Panc1 (cell line): ENCODE measurements around the gene GIT1. TPM values are rescaled to one million over a fixed set of nuclear protein-coding genes. Genes with fewer than 3 reads are reported as not detected.

ENCODE experiments used
- ATAC-seq: fragments of 200-7000 bp; cut with Tn5 transposase; 2 replicates; pipeline ENCODE4 v1.9.1; 2020; ENCODE audit warnings: mild to moderate bottlenecking, moderate library complexity
- BruUV-seq: library from RNA; stranded (reverse); fragments of 400-500 nt; replicated peaks from 2 replicates; lab custom pipeline; 2021; lab: Mats Ljungman, UMichigan
- CTCF ChIA-PET: fragments of 300-600 bp; sonication (Branson Sonifier 250); formaldehyde crosslinking; loops from one replicate; lab custom pipeline; 2022; ENCODE audit warnings: antibody characterized with exemption; lab: Charles Lee
- POLR2A ChIA-PET: fragments of 300-600 bp; sonication (Branson Sonifier 250); formaldehyde crosslinking; loops from one replicate; lab custom pipeline; 2022; ENCODE audit warnings: antibody characterized with exemption; lab: Charles Lee
- DNase-seq: peaks from one replicate; pipeline ENCODE4 v3.0.0-alpha.2; 2010; ENCODE audit warnings: low read depth, low spot score
- H3K27ac ChIP-seq: 2 replicates; pipeline ENCODE4 v1.5.1; 2011; ENCODE audit warnings: mild to moderate bottlenecking, low read length, inconsistent platforms
- H3K27me3 ChIP-seq: fragments of 200-500 bp; sonication (Bioruptor generic); 2 replicates; pipeline ENCODE4 v1.6.0; 2014; ENCODE audit warnings: low read length, inconsistent platforms; ENCODE audit not compliant: control insufficient read depth, insufficient read depth
- H3K36me3 ChIP-seq: fragments of 200-500 bp; sonication (Bioruptor generic); 2 replicates; pipeline ENCODE4 v1.5.1; 2014; ENCODE audit warnings: inconsistent platforms, mild to moderate bottlenecking, low read length, moderate library complexity; ENCODE audit not compliant: control insufficient read depth, insufficient read depth
- H3K4me1 ChIP-seq: 2 replicates; pipeline ENCODE4 v1.5.1; 2011; ENCODE audit warnings: inconsistent platforms, mild to moderate bottlenecking, low read length, moderate library complexity; ENCODE audit not compliant: control insufficient read depth, insufficient read depth
- H3K4me3 ChIP-seq, 2 experiments: 2 replicates each; pipeline ENCODE4 v1.5.1; 2011 to 2012; ENCODE audit warnings: low read depth in 2 of 2, low read length in 2 of 2, mild to moderate bottlenecking in 2 of 2, inconsistent platforms in 1 of 2, moderate library complexity in 1 of 2
- H3K9me3 ChIP-seq: fragments of 200-500 bp; sonication (Bioruptor generic); 2 replicates; pipeline ENCODE4 v1.5.1; 2014; ENCODE audit warnings: low read depth, mild to moderate bottlenecking, inconsistent platforms, low read length, moderate library complexity; ENCODE audit not compliant: control insufficient read depth, insufficient read depth
- CTCF ChIP-seq: fragments of 450-650 bp; IDR thresholded peaks from 2 replicates; pipeline ENCODE4 v1.5.1; 2017; ENCODE audit warnings: mild to moderate bottlenecking
- POLR2AphosphoS5 ChIP-seq: IDR thresholded peaks from 2 replicates; pipeline ENCODE4 v1.6.1; 2012; ENCODE audit warnings: mild to moderate bottlenecking, low read depth, low read length, moderate library complexity
- REST ChIP-seq, 2 experiments: IDR thresholded peaks; 2 replicates each; pipeline ENCODE4 v1.6.1; 2011 to 2012; ENCODE audit warnings: low read depth in 2 of 2, control low read depth in 1 of 2, low read length in 1 of 2, mild to moderate bottlenecking in 1 of 2, moderate library complexity in 1 of 2; ENCODE audit not compliant: insufficient read depth in 1 of 2
- SIN3A ChIP-seq: IDR thresholded peaks from 2 replicates; pipeline ENCODE4 v1.6.1; 2012; ENCODE audit warnings: low read depth, mild to moderate bottlenecking, low read length, moderate library complexity, borderline replicate concordance; ENCODE audit not compliant: insufficient read depth
- TCF7L2 ChIP-seq: IDR thresholded peaks from 2 replicates; pipeline ENCODE4 v1.6.1; 2011; ENCODE audit warnings: mild to moderate bottlenecking, low read depth, low read length, inconsistent platforms
- in situ Hi-C: cut with HindIII; loops from 2 replicates; pipeline ENCODE4 v1.10.0; 2016; ENCODE audit warnings: low sequenced_read_pairs, low pct_unique_long_range_greater_than_20kb
- intact Hi-C: fragments of 100-400 bp; cut with micrococcal nuclease; formaldehyde crosslinking; loops from one replicate; pipeline ENCODE4 v1.10.0; 2022; ENCODE audit not compliant: unreplicated experiment
- total RNA-seq: library from RNA; stranded (reverse); gene quantifications from one replicate; pipeline ENCODE4 v1.2.1, GENCODE V29; 2021; ENCODE audit not compliant: unreplicated experiment

Gene GIT1
- total RNA-seq, 1 experiment from 2014 or later, result 94.6 TPM

- H3K4me3 ChIP-seq, result no peak overlapping the region
- H3K9me3 ChIP-seq, result no peaks in the 10 kb centered on the region
- no peak overlapping the region for H3K27ac ChIP-seq
- TF ChIP-seq TCF7L2, result no peak
- no peak for TF ChIP-seq SIN3A
- no peak for TF ChIP-seq POLR2AphosphoS5
- no peak for TF ChIP-seq REST (IDR thresholded peaks at IDR 0.05; ENCODE audit: insufficient read depth in 1 of 2, low read depth in 2 of 2, low read length in 1 of 2)
- no peak for TF ChIP-seq CTCF
- in situ Hi-C loops, result no loop called here
- no peaks in the 10 kb centered on the region for H3K36me3 ChIP-seq
- CTCF ChIA-PET, result interaction anchor here (0.7 to 1.5 kb wide), 2 partner anchors 14 to 604 kb away, joined by 3 read pairs; no protein-coding TSS in a partner anchor
- ATAC-seq (no peak), DNase-seq (no peak)
- BruUV-seq, result no TSS peak
- intact Hi-C loops, result no loop called here
- POLR2A ChIA-PET, result no interaction called here
- no peaks in the 10 kb centered on the region for H3K4me1 ChIP-seq
- no peaks in the 10 kb centered on the region for H3K27me3 ChIP-seq
These were observed 41.3 kb upstream of the GIT1 start for GRCh38 chr17:29630630-29631193.

GRCh38 chr17:29629839-29630238 lies 40.4 kb upstream of the GIT1 start:
- no peak for DNase-seq
- TF ChIP-seq REST (IDR thresholded peaks at IDR 0.05; ENCODE audit: insufficient read depth in 1 of 2, low read depth in 2 of 2, low read length in 1 of 2) (no peak), TCF7L2 (no peak), CTCF (no peak), SIN3A (no peak), POLR2AphosphoS5 (no peak)
- ChIA-PET POLR2A (no interaction called here), CTCF (interaction anchor here (1.5 kb wide), 1 partner anchor 13 kb away, joined by 3 read pairs; no protein-coding TSS in a partner anchor)
- no peak for ATAC-seq
- H3K27ac ChIP-seq, result no peak overlapping the region
- H3K4me3 ChIP-seq, result no peak overlapping the region
- H3K36me3 ChIP-seq, result no peaks in the 10 kb centered on the region
- in situ Hi-C loops (no loop called here), intact Hi-C loops (no loop called here)
- H3K4me1 ChIP-seq, result no peaks in the 10 kb centered on the region
- BruUV-seq, result no TSS peak
- no peaks in the 10 kb centered on the region for H3K9me3 ChIP-seq
- H3K27me3 ChIP-seq, result no peaks in the 10 kb centered on the region
